Measurements from ENCODE around the gene LRRC4B. TPM values are rescaled to one million over a fixed set of nuclear protein-coding genes. Genes with fewer than 3 reads are reported as not detected.

Gene LRRC4B
- total and polyA plus RNA-seq, 2 of the 8 experiments (the other 6 are each of a cell fraction or from before 2014, with no cell fraction given): 13.4 to 21.2 TPM

- CTCF ChIA-PET (ENCODE audit: partially characterized antibody): interaction anchor here (0.8 to 17.1 kb wide), 9 partner anchors 8 to 249 kb away, joined by 3 to 269 read pairs (median 3); partner anchors contain the start of genes ASPDH and JOSD2
- TF ChIP-seq RXRA (IDR thresholded peaks at IDR 0.05; ENCODE audit: insufficient read depth, low read depth, low read length): no peak
- TF ChIP-seq USF2 (IDR thresholded peaks at IDR 0.05; ENCODE audit: low read length): no peak
- TF ChIP-seq TEAD4 (IDR thresholded peaks at IDR 0.05; ENCODE audit: low read depth, low read length): no peak
- TF ChIP-seq JUN (IDR thresholded peaks at IDR 0.05; ENCODE audit: low read depth, low read length): no peak
- no peak for TF ChIP-seq JUND (IDR thresholded peaks at IDR 0.05; ENCODE audit: low read length)
- TF ChIP-seq CBX5 (IDR thresholded peaks at IDR 0.05; ENCODE audit: low read depth, low read length): no peak
Observed at GRCh38 chr19:50534478-50534877, 33.8 kb downstream of the LRRC4B start.

More at GRCh38 chr19:50534478-50534877, 33.8 kb downstream of the LRRC4B start:
- POLR2A ChIA-PET (ENCODE audit: partially characterized antibody): interaction anchor here (0.6 kb wide), 1 partner anchor 126 kb away, joined by 4 read pairs; no protein-coding TSS in a partner anchor
- H3K27ac ChIP-seq (ENCODE audit: low read depth, low read length): no peak overlapping the region
- no peaks in the 10 kb centered on the region for H3K79me2 ChIP-seq (ENCODE audit: control insufficient read depth in 1 of 2, insufficient read depth in 2 of 2, low read length in 2 of 2)
- 0 out of 8 replicates have a peak, but pooled peaks cover 0 to 3% (median 0%) of the 10 kb centered on the region in 4 experiments for H3K36me3 ChIP-seq (ENCODE audit: control insufficient read depth in 2 of 4, insufficient read depth in 4 of 4, low read length in 3 of 4)
- no peak overlapping the region for H3K4ac ChIP-seq (replicated peaks; ENCODE audit: insufficient read length, low read depth, low read length)
- no peak overlapping the region for H3K18ac ChIP-seq (ENCODE audit: extremely low read depth, low read length)
- no peak overlapping the region for H4K5ac ChIP-seq (ENCODE audit: insufficient read length, low read depth, low read length)
- WGBS, 2 experiments (ENCODE audit: extremely low coverage in 1 of 2, insufficient coverage in 1 of 2, insufficient read length in 1 of 2, insufficient replicate concordance in 2 of 2, low coverage in 1 of 2, low lambda C conversion rate in 2 of 2, missing lambda C conversion rate in 1 of 2): 89% methylated on average over 3 of the region's 3 CpGs; no CpG with 5 or more reads in 1 of the 2 experiments
- FAIRE-seq (no peak), DNase-seq (ENCODE audit: low read depth in 1 of 2, low spot score in 2 of 2) (no peak)
- H2BK20ac ChIP-seq (ENCODE audit: low read length): no peak overlapping the region
- H2BK15ac ChIP-seq (ENCODE audit: low read length): no peak overlapping the region
- no peak overlapping the region for H3K23ac ChIP-seq (ENCODE audit: insufficient read length)
- no peaks in the 10 kb centered on the region; a peak in 1 of 7 replicates for H3K27me3 ChIP-seq (replicated peaks in 1 of 4; ENCODE audit: control insufficient read depth in 3 of 4, extremely low read depth in 1 of 4, insufficient read depth in 3 of 4, low read length in 3 of 4)
- no peak overlapping the region for H2BK120ac ChIP-seq (replicated peaks; ENCODE audit: low read depth, low read length)
- no peak overlapping the region for H3K9ac ChIP-seq (replicated peaks in 1 of 4; ENCODE audit: extremely low read depth in 1 of 4, low read depth in 3 of 4, low read length in 3 of 4)
- peaks cover 0 to 3% of the 10 kb centered on the region in 2 experiments; a peak in 1 of 4 replicates for H3K9me3 ChIP-seq (ENCODE audit: insufficient read depth in 2 of 2, low read depth in 1 of 2, low read length in 1 of 2)
- H2BK5ac ChIP-seq (ENCODE audit: low read depth, low read length): no peak overlapping the region
- H2BK12ac ChIP-seq (ENCODE audit: low read depth, low read length): no peak overlapping the region
- peaks cover 0 to 5% (median 1%) of the 10 kb centered on the region in 4 experiments; a peak in 3 of 7 replicates for H3K4me1 ChIP-seq (replicated peaks in 1 of 4; ENCODE audit: control insufficient read depth in 3 of 4, insufficient read depth in 4 of 4, low read length in 3 of 4)
- H2AFZ ChIP-seq (ENCODE audit: low read length): no peak overlapping the region
- no peak overlapping the region for H2AK5ac ChIP-seq (ENCODE audit: low read depth, low read length)
- peaks cover 0 to 4% of the 10 kb centered on the region in 2 experiments for H4K20me1 ChIP-seq (replicated peaks in 1 of 2; ENCODE audit: control insufficient read depth in 1 of 2, insufficient read depth in 2 of 2, low read length in 2 of 2)
- H3K79me1 ChIP-seq (ENCODE audit: low read depth, low read length): no peaks in the 10 kb centered on the region
- H4K91ac ChIP-seq (replicated peaks; ENCODE audit: insufficient read length, low read length): no peak overlapping the region
- no peak overlapping the region for H3K56ac ChIP-seq (replicated peaks; ENCODE audit: insufficient read length, low read depth, low read length)
- no peaks in the 10 kb centered on the region; the same call in 1 of the 2 replicates for H3K23me2 ChIP-seq (ENCODE audit: low read depth, low read length)
- no peak overlapping the region for H4K8ac ChIP-seq (ENCODE audit: extremely low read depth, insufficient read depth, low read length)
- no peak overlapping the region for H3K14ac ChIP-seq (ENCODE audit: insufficient read length)
- no peak overlapping the region for H3K4me2 ChIP-seq (ENCODE audit: insufficient read depth in 1 of 2, low read depth in 2 of 2, low read length in 2 of 2)
- no peak overlapping the region for H3K4me3 ChIP-seq (ENCODE audit: extremely low read depth in 1 of 4, insufficient read depth in 2 of 4, low read depth in 3 of 4, low read length in 4 of 4)
